HepG2 (cell line): ENCODE results near the gene RPTOR. TPM values are rescaled to one million over a fixed set of nuclear protein-coding genes. Genes with fewer than 3 reads are reported as not detected.

Experiments
- ATAC-seq: fragments of 200-7000 bp; cut with Tn5 transposase; 3 replicates; pipeline ENCODE4 v1.9.1; 2020; ENCODE audit warnings: mild to moderate bottlenecking, moderate library complexity
- BruUV-seq: library from RNA; stranded (reverse); fragments of 400-500 nt; replicated peaks from 2 replicates; lab custom pipeline; 2021; lab: Mats Ljungman, UMichigan
- CTCF ChIA-PET: fragments of 300-600 bp; formaldehyde crosslinking; extraction: SDS; loops from one replicate; lab custom pipeline; 2021; ENCODE audit warnings: low total read pairs, inconsistent platforms, low intra/inter-chr PET ratio; lab: Yijun Ruan, JAX
- POLR2A ChIA-PET: fragments of 350-600 bp; sonication (Branson Sonifier 250); formaldehyde crosslinking; loops from one replicate; lab custom pipeline; 2020; ENCODE audit warnings: antibody characterized with exemption, inconsistent platforms; lab: Yijun Ruan, JAX
- DNase-seq: peaks from one replicate; pipeline ENCODE4 v3.0.0-alpha.2; 2015; ENCODE audit warnings: low spot score
- FAIRE-seq: peaks from 3 replicates; lab custom pipeline; 2011; peaks lifted over from hg19 to GRCh38; lab: Jason Lieb, UNC
- H2AFZ ChIP-seq: one replicate; pipeline ENCODE4 v1.6.1; 2011; ENCODE audit warnings: low read length, inconsistent platforms
- H3K27ac ChIP-seq: fragments of 300-600 bp; 3 replicates; pipeline ENCODE4 v1.8.0; 2011; ENCODE audit warnings: mixed run types, mild to moderate bottlenecking, mixed read lengths, low read length, inconsistent platforms; ENCODE audit not compliant: insufficient read depth; ENCODE audit errors: extremely low read length
- H3K27me3 ChIP-seq, 2 experiments: fragments of 200-600 bp in 1 of 2; 2 replicates in 1 of 2; 3 replicates in 1 of 2; pipeline versions ENCODE4 v1.6.0 to v1.8.0; 2011; ENCODE audit warnings: low read length in 2 of 2, mild to moderate bottlenecking in 2 of 2, moderate library complexity in 2 of 2, inconsistent platforms in 1 of 2; ENCODE audit not compliant: insufficient read depth in 2 of 2, control insufficient read depth in 1 of 2
- H3K36me3 ChIP-seq, 2 experiments: fragments of 200-600 bp in 1 of 2; replicated peaks in 1 of 2; 2 replicates in 1 of 2; 3 replicates in 1 of 2; pipeline versions ENCODE4 v1.5.1 to v1.8.0; 2011; ENCODE audit warnings: low read length in 2 of 2, inconsistent platforms in 1 of 2; ENCODE audit not compliant: insufficient read depth in 2 of 2, control insufficient read depth in 1 of 2
- H3K4me1 ChIP-seq: 2 replicates; pipeline ENCODE4 v1.5.1; 2012; ENCODE audit warnings: low read length, inconsistent platforms; ENCODE audit not compliant: insufficient read depth
- H3K4me2 ChIP-seq: 2 replicates; pipeline ENCODE4 v1.6.0; 2011; ENCODE audit warnings: low read depth, low read length, inconsistent platforms
- H3K4me3 ChIP-seq, 3 experiments: fragments of 200-600 bp in 1 of 3; sonication (generic), shearing (Covaris generic) in 1 of 3; replicated peaks in 1 of 3; 2 replicates each; pipeline ENCODE4 v1.5.1; 2011 to 2016; ENCODE audit warnings: low read length in 3 of 3, inconsistent platforms in 2 of 3, low read depth in 2 of 3, mild to moderate bottlenecking in 2 of 3, control low read depth in 1 of 3, mixed read lengths in 1 of 3; ENCODE audit not compliant: insufficient read depth in 1 of 3
- H3K79me2 ChIP-seq: one replicate; pipeline ENCODE4 v1.6.1; 2011; ENCODE audit warnings: low read length, inconsistent platforms; ENCODE audit not compliant: insufficient read depth
- H3K9ac ChIP-seq: 2 replicates; pipeline ENCODE4 v1.6.0; 2011; ENCODE audit warnings: mild to moderate bottlenecking, low read depth, low read length, inconsistent platforms; ENCODE audit not compliant: insufficient read depth
- H3K9me3 ChIP-seq: 2 replicates; pipeline ENCODE4 v1.5.1; 2012; ENCODE audit warnings: mild to moderate bottlenecking, low read length
- H4K20me1 ChIP-seq: 2 replicates; pipeline ENCODE4 v1.6.0; 2011; ENCODE audit warnings: inconsistent platforms, mild to moderate bottlenecking, low read length, moderate library complexity; ENCODE audit not compliant: insufficient read depth
- SIN3A ChIP-seq: IDR thresholded peaks from 2 replicates; pipeline ENCODE4 v1.6.1; 2011; ENCODE audit warnings: low read depth, mild to moderate bottlenecking, control low read depth, low read length, borderline replicate concordance
- SPEN ChIP-seq: sonication (generic); formaldehyde crosslinking; IDR thresholded peaks from 2 replicates; pipeline ENCODE4 v1.5.1; 2020; ENCODE audit warnings: low read depth, mild to moderate bottlenecking, missing genetic modification reagents
- SRSF4 ChIP-seq: fragments of 200-400 bp; formaldehyde crosslinking; IDR thresholded peaks from one replicate; pipeline ENCODE4 v1.6.1; 2018; ENCODE audit warnings: mild to moderate bottlenecking, low read depth, low read length, moderate library complexity; ENCODE audit not compliant: poor library complexity, severe bottlenecking
- XBP1 ChIP-seq: sonication (generic); formaldehyde crosslinking; IDR thresholded peaks from 2 replicates; pipeline ENCODE4 v1.5.0; 2020; ENCODE audit warnings: missing genetic modification reagents
- ZNF703 ChIP-seq: sonication (generic); formaldehyde crosslinking; IDR thresholded peaks from 2 replicates; pipeline ENCODE4 v1.5.1; 2020; ENCODE audit warnings: missing genetic modification reagents, mild to moderate bottlenecking, moderate library complexity, borderline replicate concordance
- ZNF891 ChIP-seq: sonication (generic); formaldehyde crosslinking; IDR thresholded peaks from 2 replicates; pipeline ENCODE4 v1.5.0; 2020; ENCODE audit warnings: mild to moderate bottlenecking, missing genetic modification reagents
- WGBS: methylation state at CpG from one replicate; pipeline ENCODE4 v1.1.6; 2017; ENCODE audit warnings: low lambda C conversion rate; 5-methylcytosine and 5-hydroxymethylcytosine counted together
- in situ Hi-C: cut with HindIII; loops from 2 replicates; pipeline ENCODE4 v1.10.0; 2017; ENCODE audit warnings: low pct_unique_long_range_greater_than_20kb; ENCODE audit not compliant: extremely low pct_ligation_motif_present
- intact Hi-C: fragments of 100-400 bp; cut with micrococcal nuclease; formaldehyde crosslinking; loops from one replicate; pipeline ENCODE4 v1.10.0; 2022; ENCODE audit not compliant: unreplicated experiment
- polyA plus RNA-seq, 8 experiments: library from polyadenylated mRNA; depleted of rRNA in 3 of 8; stranded (reverse) in 7 of 8; unstranded in 1 of 8; fragments of >200 nt; fragmentation: Illumina TruSeq in 4 of 8; extraction: Trizol in 4 of 8; gene quantifications; 2 replicates each; pipeline versions ENCODE4 v1.2.1 to v1.2.3, GENCODE V29; 2011 to 2016; ENCODE audit warnings: low read depth in 4 of 8, missing spikeins in 1 of 8, mixed read lengths in 1 of 8; ENCODE audit not compliant: insufficient read depth in 1 of 8
- total RNA-seq, 5 experiments: library from RNA; depleted of rRNA; stranded (reverse); fragments of >200 nt; fragmentation: Illumina TruSeq; extraction: Trizol; gene quantifications; 2 replicates each; pipeline ENCODE4 v1.2.3, GENCODE V29; 2016; ENCODE audit warnings: low read depth in 1 of 5
- TF ChIP-seq, protein P1 (sequence below), 2 experiments: sonication (generic) in 1 of 2; formaldehyde crosslinking in 1 of 2; IDR thresholded peaks; 2 replicates each; pipeline versions ENCODE4 v1.4.0 to v1.6.1; 2018 to 2020; ENCODE audit warnings: missing genetic modification reagents in 2 of 2, borderline replicate concordance in 1 of 2, low read depth in 1 of 2, mild to moderate bottlenecking in 1 of 2, missing biosample characterization in 1 of 2

The RPTOR gene
- total and polyA plus RNA-seq, 2 of the 13 experiments (the other 11 are each of a cell fraction or from before 2014, with no cell fraction given): 6.6 to 25.3 TPM

DNA sequence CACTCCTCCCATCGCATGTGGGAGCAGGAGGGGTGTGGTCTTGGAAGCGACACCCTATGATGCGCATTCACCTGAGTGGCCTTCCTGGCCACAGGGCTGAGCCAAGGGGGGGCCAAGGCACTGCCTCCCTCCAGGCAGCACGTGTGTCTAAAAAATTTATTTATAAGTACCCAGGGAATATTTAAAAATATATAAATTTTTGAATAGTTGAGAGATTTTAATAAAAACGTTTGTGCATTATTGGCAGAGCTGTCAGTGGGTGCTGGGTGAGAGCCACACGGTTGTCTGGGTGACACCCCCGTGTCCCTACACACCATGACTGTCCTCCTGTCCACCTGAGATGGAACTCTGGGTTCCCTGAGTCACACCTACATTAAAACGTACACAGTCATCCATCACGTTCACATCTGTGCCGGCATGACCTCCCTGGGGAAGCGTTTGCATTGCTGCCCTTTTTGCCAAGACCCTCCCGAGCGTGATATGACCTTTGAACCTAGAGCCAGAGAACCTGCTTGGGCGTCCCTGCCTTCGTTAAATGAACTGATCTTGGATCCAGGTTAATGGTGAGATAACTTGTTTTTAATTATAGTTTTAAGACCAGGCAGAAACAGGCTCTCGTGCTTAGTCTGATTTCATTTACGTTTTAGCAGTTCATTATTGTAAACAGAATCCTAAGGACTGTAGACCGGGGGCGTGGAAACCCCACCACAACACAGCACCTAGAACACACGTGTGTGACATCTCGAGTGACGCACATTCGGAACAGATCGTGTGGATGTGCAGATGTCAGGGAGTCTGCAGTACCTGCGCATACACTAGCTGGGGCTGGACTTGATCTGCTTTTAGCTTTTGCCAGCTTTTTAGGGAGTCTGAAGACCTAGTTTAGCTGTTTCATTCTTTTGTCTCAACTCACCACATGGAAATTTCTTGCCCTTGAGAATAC lies 254.2 kb downstream of the RPTOR start:
- TF ChIP-seq ZNF891 (CRISPR knock-in tag): 0 out of 2 replicates have a peak, but pooled peaks have one; percentile 25
- TF ChIP-seq, protein P1, sequence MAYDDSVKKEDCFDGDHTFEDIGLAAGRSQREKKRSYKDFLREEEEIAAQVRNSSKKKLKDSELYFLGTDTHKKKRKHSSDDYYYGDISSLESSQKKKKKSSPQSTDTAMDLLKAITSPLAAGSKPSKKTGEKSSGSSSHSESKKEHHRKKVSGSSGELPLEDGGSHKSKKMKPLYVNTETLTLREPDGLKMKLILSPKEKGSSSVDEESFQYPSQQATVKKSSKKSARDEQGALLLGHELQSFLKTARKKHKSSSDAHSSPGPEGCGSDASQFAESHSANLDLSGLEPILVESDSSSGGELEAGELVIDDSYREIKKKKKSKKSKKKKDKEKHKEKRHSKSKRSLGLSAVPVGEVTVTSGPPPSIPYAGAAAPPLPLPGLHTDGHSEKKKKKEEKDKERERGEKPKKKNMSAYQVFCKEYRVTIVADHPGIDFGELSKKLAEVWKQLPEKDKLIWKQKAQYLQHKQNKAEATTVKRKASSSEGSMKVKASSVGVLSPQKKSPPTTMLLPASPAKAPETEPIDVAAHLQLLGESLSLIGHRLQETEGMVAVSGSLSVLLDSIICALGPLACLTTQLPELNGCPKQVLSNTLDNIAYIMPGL (CRISPR knock-in tag; IDR thresholded peaks at IDR 0.05; ENCODE audit: borderline replicate concordance in 1 of 2, low read depth in 1 of 2): no peak
- TF ChIP-seq SIN3A: no peak
- TF ChIP-seq SPEN: no peak
- TF ChIP-seq XBP1: no peak
- no peak for TF ChIP-seq SRSF4
- TF ChIP-seq ZNF703: no peak
- CTCF ChIA-PET: no interaction called here
- no TSS peak for BruUV-seq
- Histone ChIP-seq H3K4me2 (no peak overlapping the region), H3K9ac (no peak overlapping the region), H4K20me1 (no peaks in the 10 kb centered on the region), H3K4me1 (no peaks in the 10 kb centered on the region), H3K36me3 (peaks cover 16 to 39% of the 10 kb centered on the region in 2 experiments; a peak in 3 of 5 replicates), H3K4me3 (no peak overlapping the region), H3K9me3 (no peaks in the 10 kb centered on the region), H3K79me2 (no peaks in the 10 kb centered on the region), H3K27ac (no peak overlapping the region), H2AFZ (no peak overlapping the region), H3K27me3 (no peaks in the 10 kb centered on the region)
- intact Hi-C loops (no loop called here), in situ Hi-C loops (no loop called here)
- 92% methylated on average over 25 of the region's 25 CpGs for WGBS
- DNase-seq: no peak
- ATAC-seq: no peak
- POLR2A ChIA-PET: no interaction called here
- no peak for FAIRE-seq
